Astrocyte (in vitro differentiated cells and primary cell): Measurements from ENCODE around the gene AVPR1B.

ENCODE experiments used
- CTCF ChIP-seq: IDR thresholded peaks from 2 replicates; pipeline ENCODE4 v1.5.1; 2011; ENCODE audit warnings: low read depth, mild to moderate bottlenecking, inconsistent platforms, low read length, moderate library complexity; ENCODE audit not compliant: insufficient read depth
- EZH2 ChIP-seq: IDR thresholded peaks from 2 replicates; pipeline ENCODE4 v1.6.1; 2012; ENCODE audit warnings: mild to moderate bottlenecking, low read length, inconsistent platforms; ENCODE audit not compliant: insufficient read depth

DNA sequence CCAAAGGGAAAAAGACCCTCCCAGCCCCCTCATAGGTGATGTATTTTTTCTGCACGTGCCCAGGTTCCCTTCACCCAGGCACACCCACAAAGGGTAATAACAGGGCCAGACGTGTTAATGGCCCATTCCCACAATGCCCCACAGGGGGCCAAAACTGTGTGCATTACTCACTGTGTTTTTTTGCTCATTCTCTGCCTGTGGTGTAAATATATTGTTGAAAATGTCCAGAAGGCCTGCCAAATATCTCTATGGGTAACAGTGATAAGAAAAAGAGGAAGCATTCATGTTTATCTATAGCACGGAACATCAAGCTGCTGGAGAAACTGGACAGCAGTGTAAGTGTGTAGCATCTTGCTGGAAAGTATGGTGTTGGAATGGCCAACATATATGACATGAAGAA, 42.3 kb downstream of the AVPR1B start:
- no peak for TF ChIP-seq CTCF
- no peak for TF ChIP-seq EZH2
